ENCODE data around the gene SPACA4. TPM values are rescaled to one million over a fixed set of nuclear protein-coding genes. Genes with fewer than 3 reads are reported as not detected.
A peak's percentile ranks its signal among the peaks of the same experiment; 100 is the strongest.

The SPACA4 gene
- total RNA-seq, 1 experiment from 2014 or later = not detected

DNA sequence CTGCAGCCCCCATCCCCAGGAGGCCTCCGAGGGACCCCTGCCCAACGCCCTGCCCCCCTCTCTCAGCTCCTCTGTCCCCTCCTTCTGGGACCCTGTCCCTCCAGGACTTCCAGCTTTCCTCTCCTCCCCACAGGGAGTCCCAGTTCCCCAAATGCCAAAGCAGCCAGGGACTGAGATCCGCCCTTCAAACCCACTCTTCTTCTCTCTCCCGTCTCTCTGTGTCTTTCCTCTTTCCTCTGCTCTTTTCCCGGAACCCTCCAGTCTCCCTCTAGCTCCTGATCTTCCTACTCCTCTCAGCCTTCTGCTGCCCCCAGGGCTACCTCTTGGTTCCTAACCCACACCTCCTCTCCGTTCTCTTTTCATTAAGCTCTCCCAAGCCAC, 39.1 kb downstream of the SPACA4 start:
- Histone ChIP-seq H3T11ph (ENCODE audit: low read length) (no peak overlapping the region), H3K14ac (ENCODE audit: insufficient read depth, low read length) (no peak overlapping the region), H3K4me1 (ENCODE audit: insufficient read depth, low read length) (no peaks in the 10 kb centered on the region), H4K91ac (ENCODE audit: insufficient read length, low read depth, low read length) (no peak overlapping the region), H2AFZ (ENCODE audit: low read length) (no peak overlapping the region), H3K9ac (ENCODE audit: extremely low read depth, insufficient read length, low read length) (peak overlapping the region; percentile 1), H2BK12ac (ENCODE audit: insufficient read length, low read depth, low read length) (no peak overlapping the region), H2BK5ac (ENCODE audit: insufficient read length, low read length) (no peak overlapping the region), H3K27me3 (ENCODE audit: insufficient read depth, low read length) (no peaks in the 10 kb centered on the region), H3K79me2 (ENCODE audit: insufficient read depth, low read length) (no peaks in the 10 kb centered on the region), H3K9me3 (ENCODE audit: control insufficient read depth, low read depth, low read length) (no peaks in the 10 kb centered on the region), H3K79me1 (ENCODE audit: insufficient read depth, low read depth, low read length, poor library complexity, severe bottlenecking) (no peaks in the 10 kb centered on the region), H4K5ac (ENCODE audit: insufficient read length, low read depth, low read length) (no peak overlapping the region), H4K20me1 (ENCODE audit: control insufficient read depth, insufficient read depth, insufficient read length) (no peaks in the 10 kb centered on the region), H2BK120ac (ENCODE audit: low read depth, low read length, poor library complexity, severe bottlenecking) (no peak overlapping the region), H2BK15ac (ENCODE audit: low read depth, low read length) (no peak overlapping the region), H3K18ac (ENCODE audit: insufficient read length, low read depth, low read length) (no peak overlapping the region), H3K27ac (ENCODE audit: insufficient read length, low read depth, low read length) (no peak overlapping the region), H3K4me2 (ENCODE audit: insufficient read depth, insufficient read length, low read length) (peak overlapping the region; percentile 69), H2AK5ac (ENCODE audit: insufficient read length, low read length) (no peak overlapping the region), H3K23me2 (ENCODE audit: insufficient read length, low read depth, low read length, poor library complexity, severe bottlenecking) (peaks cover 16% of the 10 kb centered on the region), H3K4ac (ENCODE audit: low read depth, low read length) (no peak overlapping the region), H2BK20ac (ENCODE audit: low read depth, low read length, poor library complexity, severe bottlenecking) (no peak overlapping the region), H3K23ac (ENCODE audit: insufficient read length, low read depth, low read length) (no peak overlapping the region), H3K56ac (ENCODE audit: insufficient read length, low read depth, low read length) (no peak overlapping the region), H4K8ac (replicated peaks; ENCODE audit: insufficient read length, low read depth, low read length) (no peak overlapping the region)
- peaks cover 16 to 17% of the 10 kb centered on the region in 2 experiments for H3K4me1 Mint-ChIP-seq
- peaks cover 5 to 20% (median 19%) of the 10 kb centered on the region in 3 experiments for H3K36me3 Mint-ChIP-seq (ENCODE audit: insufficient read depth in 1 of 3, low read depth in 3 of 3)
- H3K27me3 Mint-ChIP-seq (ENCODE audit: low read depth) = peaks cover 1% of the 10 kb centered on the region
- DNase-seq = peak; percentile 55
- no peaks in the 10 kb centered on the region; a peak in 1 of 5 replicates for H3K9me3 Mint-ChIP-seq
- WGBS (ENCODE audit: extremely low coverage, insufficient read length, low lambda C conversion rate) = no CpG with 5 or more reads among the region's 6 CpGs
- no peak for TF ChIP-seq CTCF (conservative IDR thresholded peaks at IDR 0.05)
- peak overlapping the region; percentile 84 to 93 for H3K4me3 Mint-ChIP-seq
- peak overlapping the region; percentile 88 to 98 (median 98); a peak in 6 of 7 replicates for H3K27ac Mint-ChIP-seq
